Renal pelvis (tissue), 4 donors: ENCODE measurements around the gene UST. TPM values are rescaled to one million over a fixed set of nuclear protein-coding genes. Genes with fewer than 3 reads are reported as not detected.
"Not testable (repeated sequence)": the region's sequence is repeated elsewhere in the genome, so short reads cannot be mapped to it uniquely, and the experiment has no call there.

Source experiments
- DNase-seq: peaks from one replicate; pipeline ENCODE4 v3.0.0-alpha.2; 2013
- polyA plus RNA-seq, 3 donors: library from polyadenylated mRNA; unstranded; fragments of 120-200 nt; gene quantifications; one replicate each; pipeline ENCODE4 v1.2.1, GENCODE V29; 2013; ENCODE audit not compliant: insufficient read length in 3 of 3

UST gene
- polyA plus RNA-seq, 3 donors: 8.2 to 11.3 (median 10.9) TPM

- DNase-seq: no peak
Observed at GRCh38 chr6:148723484-148723883, 23.3 kb upstream of the UST start.

- no peak for DNase-seq
Observed at GRCh38 chr6:148724428-148724827, 22.4 kb upstream of the UST start.

GRCh38 chr6:148727104-148727503 is 19.7 kb upstream of the UST start:
- no peak for DNase-seq

DNA sequence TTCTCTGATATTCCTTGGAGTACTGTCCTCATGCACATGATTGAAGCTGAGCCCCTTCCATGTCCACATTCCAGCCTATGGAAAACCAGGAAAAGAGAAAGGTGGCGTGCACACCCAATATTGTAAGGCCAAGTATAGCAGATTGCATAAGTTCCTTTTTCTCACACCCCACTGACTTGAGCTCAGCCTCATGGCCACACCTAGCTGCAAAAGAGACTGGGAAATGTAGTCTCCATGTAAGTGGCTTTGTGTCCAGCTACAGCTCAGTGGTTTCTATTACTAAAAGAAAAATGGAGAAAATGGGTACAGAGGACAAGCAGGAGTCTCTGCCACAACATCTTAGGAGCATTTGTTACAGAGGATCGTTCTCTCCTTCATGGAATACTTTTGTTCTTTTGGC is 10.8 kb upstream of the UST start:
- no peak for DNase-seq

- no peak for DNase-seq
Observed at GRCh38 chr6:148736774-148737412, 9.9 kb upstream of the UST start.

DNA sequence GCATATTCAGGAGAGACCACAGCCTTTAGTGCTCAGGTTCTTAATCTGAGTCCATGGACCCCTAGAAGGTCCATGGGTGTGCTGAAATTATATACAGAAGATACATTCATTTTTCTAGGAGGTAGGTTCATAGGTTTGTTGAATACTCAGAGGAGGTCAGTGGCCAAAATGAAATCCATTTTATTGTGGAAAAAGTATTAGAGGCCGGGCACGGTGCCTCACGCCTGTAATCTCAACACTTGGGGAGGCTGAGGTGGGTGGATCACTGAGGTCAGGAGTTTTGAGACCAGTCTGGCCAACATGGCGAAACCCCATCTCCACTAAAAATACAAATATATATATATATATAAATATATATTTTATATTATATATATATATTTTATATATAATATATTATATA is 9.0 kb upstream of the UST start:
- DNase-seq: no peak

GRCh38 chr6:148738946-148739821 is 7.6 kb upstream of the UST start:
- no peak for DNase-seq

GRCh38 chr6:148739822-148740128 is 7.1 kb upstream of the UST start:
- DNase-seq: no peak

- no peak for DNase-seq
Observed at GRCh38 chr6:148743476-148743875, 3.4 kb upstream of the UST start.

DNA sequence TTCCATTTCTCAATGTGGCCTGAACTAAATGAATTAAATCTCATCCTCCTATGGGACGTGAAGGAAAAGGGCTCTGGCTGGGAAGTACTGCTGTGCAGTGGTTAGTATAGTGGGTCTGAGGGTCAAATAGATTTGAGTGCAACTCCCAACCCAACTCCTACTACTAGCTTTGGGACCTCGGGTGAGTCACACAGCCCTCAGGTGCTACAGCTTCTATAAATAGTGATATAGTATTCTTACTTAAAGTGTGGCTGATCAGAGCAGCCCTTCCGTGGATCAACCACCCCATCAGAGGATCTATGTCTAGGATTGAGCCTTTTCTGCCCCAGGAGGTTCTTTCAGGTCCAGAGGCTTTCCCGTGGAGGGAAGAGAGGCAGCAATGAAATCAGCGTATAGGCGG is 904 bp upstream of the UST start:
- DNase-seq: no peak

- peak; percentile 40 for DNase-seq
Observed at GRCh38 chr6:148747145-148747470, 278 bp downstream of the UST start.

GRCh38 chr6:148747471-148748165 is 788 bp downstream of the UST start:
- peak; percentile 47 for DNase-seq

GRCh38 chr6:148749674-148750073 is 2.8 kb downstream of the UST start:
- no peak for DNase-seq

- DNase-seq: no peak
Observed at GRCh38 chr6:148750838-148751792, 4.3 kb downstream of the UST start.

GRCh38 chr6:148751793-148752170 is 5.0 kb downstream of the UST start:
- no peak for DNase-seq

DNA sequence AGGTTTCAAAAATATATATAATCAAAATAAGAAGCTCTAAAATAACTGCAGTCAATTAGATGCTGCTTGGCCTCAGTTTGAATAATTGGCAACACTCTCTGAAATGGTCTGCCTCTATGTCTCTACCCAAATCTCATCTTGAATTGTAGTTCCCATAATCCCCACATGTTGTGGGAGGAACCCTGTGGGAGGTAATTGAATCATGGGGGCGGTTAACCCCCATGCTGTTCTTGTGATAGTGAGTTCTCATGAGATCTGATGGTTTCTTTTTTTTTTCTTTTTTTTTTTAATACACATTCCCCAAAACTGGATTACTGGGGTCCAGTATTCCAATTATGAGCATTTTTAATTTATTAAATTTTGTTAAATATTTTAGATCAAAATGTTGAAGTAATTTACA is 8.5 kb downstream of the UST start:
- DNase-seq: not testable (repeated sequence)

GRCh38 chr6:148757944-148758480 is 11.2 kb downstream of the UST start:
- no peak for DNase-seq

GRCh38 chr6:148758492-148758891 is 11.7 kb downstream of the UST start:
- no peak for DNase-seq

GRCh38 chr6:148760258-148760534 is 13.4 kb downstream of the UST start:
- no peak for DNase-seq

- DNase-seq: peak; percentile 48
Observed at GRCh38 chr6:148760568-148761526, 14.0 kb downstream of the UST start.

- DNase-seq: no peak
Observed at GRCh38 chr6:148761527-148762011, 14.7 kb downstream of the UST start.
